GM21526 (cell line): Measurements from ENCODE around the gene PLEKHA7.
"Not testable (repeated sequence)": the region's sequence is repeated elsewhere in the genome, so short reads cannot be mapped to it uniquely, and the experiment has no call there.

Experiments used
- ATAC-seq: cut with Tn5 transposase; IDR thresholded peaks from one replicate; pipeline ENCODE4 v1.9.1; 2021; ENCODE audit warnings: moderate library complexity; ENCODE audit not compliant: unreplicated experiment, low FRiP score

PLEKHA7 gene

GRCh38 chr11:16945671-16946469 lies 68.3 kb downstream of the PLEKHA7 start:
- peak; percentile 76 for ATAC-seq

- ATAC-seq: no peak
Measured at GRCh38 chr11:16942911-16943310, 71.3 kb downstream of the PLEKHA7 start.

GRCh38 chr11:16942342-16942741 lies 71.9 kb downstream of the PLEKHA7 start:
- ATAC-seq: no peak

- ATAC-seq: no peak
Measured at GRCh38 chr11:16941935-16942334, 72.3 kb downstream of the PLEKHA7 start.

GRCh38 chr11:16938061-16938460 lies 76.2 kb downstream of the PLEKHA7 start:
- ATAC-seq: no peak

GRCh38 chr11:16936643-16937042 lies 77.6 kb downstream of the PLEKHA7 start:
- no peak for ATAC-seq

- no peak for ATAC-seq
Measured at GRCh38 chr11:16935518-16936302, 78.5 kb downstream of the PLEKHA7 start.

- ATAC-seq: no peak
Measured at GRCh38 chr11:16933756-16934603, 80.2 kb downstream of the PLEKHA7 start.

GRCh38 chr11:16933291-16933690 lies 80.9 kb downstream of the PLEKHA7 start:
- no peak for ATAC-seq

- ATAC-seq: no peak
Measured at GRCh38 chr11:16928044-16928443, 86.2 kb downstream of the PLEKHA7 start.

- ATAC-seq: no peak
Measured at GRCh38 chr11:16926883-16927626, 87.2 kb downstream of the PLEKHA7 start.

GRCh38 chr11:16925561-16926065 lies 88.6 kb downstream of the PLEKHA7 start:
- ATAC-seq: no peak

- peak; percentile 15 for ATAC-seq
Measured at GRCh38 chr11:16924826-16925560, 89.2 kb downstream of the PLEKHA7 start.

GRCh38 chr11:16924462-16924825 lies 89.8 kb downstream of the PLEKHA7 start:
- peak; percentile 46 for ATAC-seq

GRCh38 chr11:16923987-16924386 lies 90.2 kb downstream of the PLEKHA7 start:
- peak; percentile 70 for ATAC-seq

- ATAC-seq: no peak
Measured at GRCh38 chr11:16921668-16922067, 92.5 kb downstream of the PLEKHA7 start.

- ATAC-seq: no peak
Measured at GRCh38 chr11:16921019-16921418, 93.2 kb downstream of the PLEKHA7 start.

- ATAC-seq: no peak
Measured at GRCh38 chr11:16920559-16920958, 93.7 kb downstream of the PLEKHA7 start.

GRCh38 chr11:16918543-16919182 lies 95.6 kb downstream of the PLEKHA7 start:
- not testable (repeated sequence) for ATAC-seq
